ENCODE data around the gene KRTAP10-3.
"Not testable (repeated sequence)": the region's sequence is repeated elsewhere in the genome, so short reads cannot be mapped to it uniquely, and the experiment has no call there.

Gene KRTAP10-3

GRCh38 chr21:44590897-44591800, 32.6 kb upstream of the KRTAP10-3 start:
- in situ Hi-C loops (cut with HindIII; ENCODE audit: low sequenced_read_pairs) = not testable (repeated sequence)

GRCh38 chr21:44590311-44590721, 31.7 kb upstream of the KRTAP10-3 start:
- in situ Hi-C loops (cut with HindIII; ENCODE audit: low sequenced_read_pairs) = no loop called here

- in situ Hi-C loops (cut with HindIII; ENCODE audit: low sequenced_read_pairs) = no loop called here
These were observed 31.2 kb upstream of the KRTAP10-3 start for GRCh38 chr21:44589586-44590305.

GRCh38 chr21:44589094-44589493, 30.5 kb upstream of the KRTAP10-3 start:
- in situ Hi-C loops (cut with HindIII; ENCODE audit: low sequenced_read_pairs) = no loop called here

- in situ Hi-C loops (cut with HindIII; ENCODE audit: low sequenced_read_pairs) = no loop called here
These were observed 27.3 kb upstream of the KRTAP10-3 start for GRCh38 chr21:44585892-44586291.

- in situ Hi-C loops (cut with HindIII; ENCODE audit: low sequenced_read_pairs) = no loop called here
These were observed 25.2 kb upstream of the KRTAP10-3 start for GRCh38 chr21:44583800-44584147.

- in situ Hi-C loops (cut with HindIII; ENCODE audit: low sequenced_read_pairs) = no loop called here
These were observed 24.6 kb upstream of the KRTAP10-3 start for GRCh38 chr21:44583089-44583799.

GRCh38 chr21:44582055-44582454, 23.5 kb upstream of the KRTAP10-3 start:
- in situ Hi-C loops (cut with HindIII; ENCODE audit: low sequenced_read_pairs) = no loop called here

GRCh38 chr21:44581158-44581557, 22.6 kb upstream of the KRTAP10-3 start:
- in situ Hi-C loops (cut with HindIII; ENCODE audit: low sequenced_read_pairs) = no loop called here

GRCh38 chr21:44580231-44580821, 21.7 kb upstream of the KRTAP10-3 start, which contains the start of gene KRTAP10-5:
TSS of gene KRTAP10-5 (minus strand) at chr21:44580604. CDS start at chr21:44580578, 26 bp downstream.
- in situ Hi-C loops (cut with HindIII; ENCODE audit: low sequenced_read_pairs) = not testable (repeated sequence)

- in situ Hi-C loops (cut with HindIII; ENCODE audit: low sequenced_read_pairs) = no loop called here
These were observed 21.2 kb upstream of the KRTAP10-3 start for GRCh38 chr21:44579833-44580144.

GRCh38 chr21:44579056-44579832, 20.6 kb upstream of the KRTAP10-3 start:
- in situ Hi-C loops (cut with HindIII; ENCODE audit: low sequenced_read_pairs) = no loop called here

- in situ Hi-C loops (cut with HindIII; ENCODE audit: low sequenced_read_pairs) = no loop called here
These were observed 19.9 kb upstream of the KRTAP10-3 start for GRCh38 chr21:44578371-44579055.

GRCh38 chr21:44576025-44576420, 17.4 kb upstream of the KRTAP10-3 start:
- in situ Hi-C loops (cut with HindIII; ENCODE audit: low sequenced_read_pairs) = no loop called here

- in situ Hi-C loops (cut with HindIII; ENCODE audit: low sequenced_read_pairs) = no loop called here
These were observed 16.9 kb upstream of the KRTAP10-3 start for GRCh38 chr21:44575307-44576024.

GRCh38 chr21:44574457-44575306, 16.1 kb upstream of the KRTAP10-3 start:
- in situ Hi-C loops (cut with HindIII; ENCODE audit: low sequenced_read_pairs) = no loop called here

- in situ Hi-C loops (cut with HindIII; ENCODE audit: low sequenced_read_pairs) = not testable (repeated sequence)
These were observed 15.2 kb upstream of the KRTAP10-3 start, which contains the start of gene KRTAP10-4 for GRCh38 chr21:44573630-44574456. TSS of gene KRTAP10-4 (plus strand) at chr21:44573729. CDS start at chr21:44573759, 30 bp downstream.
